Tibial nerve (tissue), 4 donors: ENCODE results near the gene PFKFB3. TPM values are rescaled to one million over a fixed set of nuclear protein-coding genes. Genes with fewer than 3 reads are reported as not detected.

Source experiments
- DNase-seq, 2 donors: peaks; one replicate each; pipeline ENCODE4 v3.0.0-alpha.2; 2019; ENCODE audit warnings: low spot score in 2 of 2
- H3K27ac ChIP-seq, 4 donors: fragments of 200-600 bp; sonication (generic) in 3 of 4; one replicate each; pipeline ENCODE4 v1.5.1; 2017 to 2019; ENCODE audit warnings: mild to moderate bottlenecking in 1 of 4
- H3K27me3 ChIP-seq, 2 donors: fragments of 200-600 bp; sonication (generic) in 1 of 2; one replicate each; pipeline versions ENCODE4 v1.5.1 to v1.6.0; 2017 to 2019
- H3K36me3 ChIP-seq, 3 donors: fragments of 200-600 bp; sonication (generic); one replicate each; pipeline ENCODE4 v1.5.1; 2018 to 2019
- H3K4me1 ChIP-seq, 4 donors: fragments of 200-600 bp; sonication (generic) in 3 of 4; one replicate each; pipeline ENCODE4 v1.5.1; 2017 to 2019
- H3K4me3 ChIP-seq, 4 donors: fragments of 200-600 bp; sonication (generic) in 3 of 4; one replicate each; pipeline ENCODE4 v1.5.1; 2017 to 2019; ENCODE audit warnings: mild to moderate bottlenecking in 1 of 4, moderate library complexity in 1 of 4
- H3K9me3 ChIP-seq, 4 donors: fragments of 200-600 bp; sonication (generic) in 3 of 4; one replicate each; pipeline ENCODE4 v1.5.1; 2017 to 2019
- EP300 ChIP-seq, 2 donors: sonication (generic); formaldehyde crosslinking; IDR thresholded peaks; one replicate each; pipeline ENCODE4 v1.6.1; 2017; ENCODE audit warnings: antibody characterized with exemption in 2 of 2, mild to moderate bottlenecking in 1 of 2
- POLR2A ChIP-seq, 2 donors: fragments of 450-650 bp; IDR thresholded peaks; one replicate each; pipeline ENCODE4 v1.6.1; 2017; ENCODE audit warnings: antibody characterized with exemption in 2 of 2, mild to moderate bottlenecking in 2 of 2, moderate library complexity in 2 of 2
- whole genome bisulfite sequencing, 2 donors: methylation state at CpG; one replicate each; pipeline ENCODE4 v1.1.5; 2018; 5-methylcytosine and 5-hydroxymethylcytosine counted together
- total RNA-seq, 4 donors: library from RNA; depleted of rRNA; stranded (reverse); fragments of >200 nt; gene quantifications; one replicate each; pipeline ENCODE4 v1.1.0, GENCODE V29; 2016
- TF ChIP-seq, protein P1 (sequence below), 5 experiments: fragments of 200-600 bp in 3 of 5; fragments of 450-650 bp in 2 of 5; sonication (generic) in 3 of 5; IDR thresholded peaks; one replicate each; pipeline ENCODE4 v1.5.1; 2016 to 2019; ENCODE audit warnings: antibody characterized with exemption in 5 of 5, mild to moderate bottlenecking in 3 of 5, moderate library complexity in 2 of 5

Gene PFKFB3
- total RNA-seq, 4 donors from 2014 or later: 72.0 to 183 (median 98.7) TPM

DNA sequence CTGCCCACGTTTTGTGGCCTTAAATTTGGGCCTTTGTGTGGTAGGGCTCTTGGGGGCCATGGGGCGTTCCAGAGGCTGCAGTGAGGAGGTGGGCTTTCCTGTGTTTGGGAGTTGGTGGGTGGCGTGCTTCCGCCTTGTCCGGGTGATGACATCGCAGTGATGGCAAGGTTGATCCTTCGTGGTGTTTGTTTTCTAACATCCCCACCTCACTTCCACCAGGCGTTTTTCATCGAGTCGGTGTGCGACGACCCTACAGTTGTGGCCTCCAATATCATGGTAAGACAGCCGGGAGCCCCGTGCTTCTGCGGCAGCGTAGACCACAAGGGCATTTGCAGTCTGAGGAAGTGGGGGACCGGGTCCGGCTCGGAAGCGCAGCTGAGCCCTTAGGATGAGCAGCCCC is 14.2 kb downstream of the PFKFB3 start:
- no peak for TF ChIP-seq POLR2A (IDR thresholded peaks at IDR 0.05)
- no peak for TF ChIP-seq EP300 (IDR thresholded peaks at IDR 0.05)
- TF ChIP-seq, protein P1, sequence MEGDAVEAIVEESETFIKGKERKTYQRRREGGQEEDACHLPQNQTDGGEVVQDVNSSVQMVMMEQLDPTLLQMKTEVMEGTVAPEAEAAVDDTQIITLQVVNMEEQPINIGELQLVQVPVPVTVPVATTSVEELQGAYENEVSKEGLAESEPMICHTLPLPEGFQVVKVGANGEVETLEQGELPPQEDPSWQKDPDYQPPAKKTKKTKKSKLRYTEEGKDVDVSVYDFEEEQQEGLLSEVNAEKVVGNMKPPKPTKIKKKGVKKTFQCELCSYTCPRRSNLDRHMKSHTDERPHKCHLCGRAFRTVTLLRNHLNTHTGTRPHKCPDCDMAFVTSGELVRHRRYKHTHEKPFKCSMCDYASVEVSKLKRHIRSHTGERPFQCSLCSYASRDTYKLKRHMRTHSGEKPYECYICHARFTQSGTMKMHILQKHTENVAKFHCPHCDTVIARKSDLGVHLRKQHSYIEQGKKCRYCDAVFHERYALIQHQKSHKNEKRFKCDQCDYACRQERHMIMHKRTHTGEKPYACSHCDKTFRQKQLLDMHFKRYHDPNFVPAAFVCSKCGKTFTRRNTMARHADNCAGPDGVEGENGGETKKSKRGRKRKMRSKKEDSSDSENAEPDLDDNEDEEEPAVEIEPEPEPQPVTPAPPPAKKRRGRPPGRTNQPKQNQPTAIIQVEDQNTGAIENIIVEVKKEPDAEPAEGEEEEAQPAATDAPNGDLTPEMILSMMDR (IDR thresholded peaks at IDR 0.05): no peak
- DNase-seq: no peak
- no peaks in the 10 kb centered on the region for H3K27me3 ChIP-seq
- 85 to 93% methylated on average over 17 to 20 of the region's 20 CpGs for WGBS, 2 donors
- H3K9me3 ChIP-seq: no peaks in the 10 kb centered on the region
- H3K4me3 ChIP-seq: no peak overlapping the region
- H3K27ac ChIP-seq: no peak overlapping the region
- peaks cover 0 to 10% (median 0%) of the 10 kb centered on the region in 4 donors for H3K4me1 ChIP-seq
- H3K36me3 ChIP-seq: peaks cover 5 to 85% (median 18%) of the 10 kb centered on the region in 3 donors

DNA sequence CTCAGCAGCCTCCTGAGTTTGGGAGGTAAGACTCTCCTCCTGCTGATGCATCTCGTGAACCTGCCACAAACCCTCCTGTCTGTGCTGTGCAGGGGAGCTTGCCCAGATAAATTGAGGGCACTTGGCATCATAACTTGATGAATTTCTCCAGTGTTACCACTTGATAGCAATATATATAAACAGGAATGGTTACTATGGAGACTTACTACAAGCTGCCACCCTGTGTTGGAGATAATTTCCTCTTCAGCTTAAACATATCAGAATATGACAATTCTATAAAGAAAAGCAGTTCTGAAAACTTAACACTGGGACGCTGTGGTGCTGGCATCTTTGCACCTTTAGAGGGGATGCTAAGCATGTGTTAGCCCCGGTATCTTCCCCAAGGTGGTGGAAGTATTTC is 14.9 kb downstream of the PFKFB3 start:
- Histone ChIP-seq H3K27ac (no peak overlapping the region), H3K4me3 (no peak overlapping the region), H3K36me3 (peaks cover 5 to 92% (median 25%) of the 10 kb centered on the region in 3 donors), H3K9me3 (no peaks in the 10 kb centered on the region), H3K27me3 (no peaks in the 10 kb centered on the region), H3K4me1 (peaks cover 0 to 4% (median 0%) of the 10 kb centered on the region in 4 donors)
- no peak for DNase-seq
- 77 to 91% methylated on average over 3 of the region's 3 CpGs for WGBS, 2 donors
- TF ChIP-seq EP300 (IDR thresholded peaks at IDR 0.05) (no peak), POLR2A (IDR thresholded peaks at IDR 0.05) (no peak)

DNA sequence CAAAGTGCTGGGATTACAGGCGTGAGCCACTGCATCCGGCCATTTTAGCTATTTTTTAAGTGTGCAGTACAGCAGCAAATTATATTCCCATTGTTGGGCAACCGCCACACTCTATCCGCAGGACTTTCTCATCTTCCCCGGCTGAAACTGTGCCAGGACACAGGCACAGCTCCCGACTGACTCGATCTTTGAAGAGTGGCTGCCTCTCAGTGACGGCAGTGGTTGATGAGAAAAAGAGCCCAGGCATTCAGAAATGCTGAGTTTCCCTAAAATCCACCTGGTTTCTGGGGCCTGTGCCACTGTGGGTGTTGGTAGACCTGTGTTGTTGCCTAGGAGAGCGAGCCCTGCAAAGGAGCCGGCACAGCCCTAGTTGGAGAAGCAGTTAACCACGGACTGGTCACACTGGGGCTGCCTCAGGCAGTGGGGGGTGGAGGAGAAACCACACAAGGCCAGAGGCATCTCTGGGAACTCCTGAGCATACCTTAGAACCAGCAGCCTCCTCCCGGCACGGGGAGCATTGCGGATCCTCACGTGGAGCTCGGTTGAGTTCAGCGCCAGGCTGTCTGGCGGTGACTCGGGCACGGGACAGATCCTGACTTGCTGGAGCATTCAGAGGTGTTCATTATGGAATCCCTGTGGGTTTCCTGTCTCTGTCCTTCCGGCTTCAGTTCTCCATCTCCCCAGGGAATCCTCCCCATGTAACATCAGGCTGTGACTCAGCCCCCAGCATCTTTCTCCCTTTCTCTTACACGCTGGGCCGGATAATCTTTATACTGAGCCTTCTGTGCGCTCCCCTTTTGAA is 16.2 kb downstream of the PFKFB3 start:
- no peak for DNase-seq
- TF ChIP-seq EP300 (IDR thresholded peaks at IDR 0.05) (no peak), POLR2A (IDR thresholded peaks at IDR 0.05) (no peak)
- TF ChIP-seq, protein P1 (IDR thresholded peaks at IDR 0.05): no peak
- Histone ChIP-seq H3K36me3 (peaks cover 5 to 98% (median 29%) of the 10 kb centered on the region in 3 donors), H3K27me3 (no peaks in the 10 kb centered on the region), H3K4me1 (no peaks in the 10 kb centered on the region), H3K4me3 (no peak overlapping the region), H3K27ac (no peak overlapping the region), H3K9me3 (no peaks in the 10 kb centered on the region)
- WGBS, 2 donors: 86 to 90% methylated on average over 17 to 23 of the region's 24 CpGs

DNA sequence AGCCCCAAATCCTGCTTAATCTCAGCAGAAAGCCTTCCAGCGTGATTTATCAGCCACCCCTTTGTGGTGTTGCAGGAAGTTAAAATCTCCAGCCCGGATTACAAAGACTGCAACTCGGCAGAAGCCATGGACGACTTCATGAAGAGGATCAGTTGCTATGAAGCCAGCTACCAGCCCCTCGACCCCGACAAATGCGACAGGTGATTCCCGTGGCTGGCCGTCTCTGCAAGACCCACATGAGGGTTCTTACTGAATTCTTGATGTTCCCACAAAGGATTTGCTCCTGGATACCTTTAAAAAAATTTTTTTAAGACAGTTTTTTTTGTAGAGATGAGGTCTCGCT is 16.7 kb downstream of the PFKFB3 start:
- H3K27ac ChIP-seq: no peak overlapping the region
- H3K36me3 ChIP-seq: peaks cover 5 to 98% (median 35%) of the 10 kb centered on the region in 3 donors
- no peaks in the 10 kb centered on the region for H3K9me3 ChIP-seq
- H3K4me3 ChIP-seq: no peak overlapping the region
- no peaks in the 10 kb centered on the region for H3K4me1 ChIP-seq
- DNase-seq: no peak
- TF ChIP-seq EP300 (IDR thresholded peaks at IDR 0.05) (no peak), POLR2A (IDR thresholded peaks at IDR 0.05) (no peak)
- TF ChIP-seq, protein P1 (IDR thresholded peaks at IDR 0.05): no peak
- no peaks in the 10 kb centered on the region for H3K27me3 ChIP-seq
- 82% methylated on average over 10 of the region's 10 CpGs for WGBS, 2 donors

DNA sequence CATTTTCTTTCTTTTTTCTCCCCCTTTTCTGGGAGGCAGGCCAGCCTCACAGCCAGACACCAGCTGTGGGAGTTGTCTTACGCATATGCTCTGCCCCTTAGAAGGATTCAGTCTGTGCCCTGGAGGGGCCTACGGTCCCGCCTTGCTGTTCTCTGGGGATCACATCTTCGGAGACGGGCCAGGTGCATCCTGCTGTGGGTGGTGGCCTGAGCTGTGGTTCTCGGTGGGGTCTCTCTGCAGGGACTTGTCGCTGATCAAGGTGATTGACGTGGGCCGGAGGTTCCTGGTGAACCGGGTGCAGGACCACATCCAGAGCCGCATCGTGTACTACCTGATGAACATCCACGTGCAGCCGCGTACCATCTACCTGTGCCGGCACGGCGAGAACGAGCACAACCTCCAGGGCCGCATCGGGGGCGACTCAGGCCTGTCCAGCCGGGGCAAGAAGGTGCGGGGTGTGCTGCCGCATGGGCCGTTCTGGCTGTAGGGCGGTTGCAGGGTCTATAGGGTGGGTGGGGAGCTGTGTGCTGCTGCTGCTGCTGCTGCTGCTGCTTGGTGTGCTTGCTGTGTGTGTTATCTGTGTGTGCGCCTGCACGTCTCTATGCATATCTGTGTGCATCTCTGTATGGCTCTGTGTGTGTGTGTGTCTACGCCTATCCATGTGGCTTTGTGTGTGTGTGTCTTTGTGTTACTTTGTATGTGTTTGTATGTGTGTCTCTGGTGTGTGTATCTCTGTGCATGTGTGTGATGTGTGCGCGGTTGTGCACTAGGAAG is 17.9 kb downstream of the PFKFB3 start:
- Histone ChIP-seq H3K27ac (no peak overlapping the region), H3K36me3 (peaks cover 5 to 98% (median 40%) of the 10 kb centered on the region in 3 donors), H3K4me3 (no peak overlapping the region), H3K27me3 (no peaks in the 10 kb centered on the region), H3K9me3 (no peaks in the 10 kb centered on the region), H3K4me1 (no peaks in the 10 kb centered on the region)
- 91 to 93% methylated on average over 26 to 32 of the region's 32 CpGs for WGBS, 2 donors
- peak in 1 of 2 donors; percentile 30 for TF ChIP-seq EP300 (IDR thresholded peaks at IDR 0.05)
- TF ChIP-seq, protein P1 (IDR thresholded peaks at IDR 0.05): no peak
- no peak for DNase-seq
